Effector memory CD8-positive, alpha-beta T cell (primary cell): ENCODE measurements around the gene CYP4F2.
"Not testable (repeated sequence)": the region's sequence is repeated elsewhere in the genome, so short reads cannot be mapped to it uniquely, and the experiment has no call there.

Experiments
- ATAC-seq: fragments of 150-1000 bp; cut with Tn5 transposase; replicated peaks from 2 replicates; pipeline ENCODE4 v1.10.0; 2021; ENCODE audit warnings: mild to moderate bottlenecking, moderate library complexity
- DNase-seq, 3 experiments: peaks; one replicate each; pipeline ENCODE4 v3.0.0; 2021
- H3K27ac Mint-ChIP-seq, 2 donors: one replicate each; pipeline ENCODE4 v1.8.0; 2022; ENCODE audit warnings: mild to moderate bottlenecking in 2 of 2, mixed read lengths in 2 of 2, moderate library complexity in 2 of 2
- H3K27me3 Mint-ChIP-seq, 2 donors: one replicate each; pipeline ENCODE4 v1.8.0; 2022; ENCODE audit warnings: mixed read lengths in 2 of 2
- H3K36me3 Mint-ChIP-seq: one replicate; pipeline ENCODE4 v1.8.0; 2022; ENCODE audit warnings: mild to moderate bottlenecking, moderate library complexity, mixed read lengths; ENCODE audit not compliant: insufficient read depth
- H3K4me1 Mint-ChIP-seq, 2 donors: one replicate each; pipeline ENCODE4 v1.8.0; 2022; ENCODE audit warnings: low read depth in 2 of 2, mixed read lengths in 2 of 2
- H3K4me3 Mint-ChIP-seq, 2 donors: one replicate each; pipeline ENCODE4 v1.8.0; 2022; ENCODE audit warnings: mild to moderate bottlenecking in 2 of 2, mixed read lengths in 2 of 2, moderate library complexity in 2 of 2
- H3K9me3 Mint-ChIP-seq, 2 donors: one replicate each; pipeline ENCODE4 v1.8.0; 2022; ENCODE audit warnings: mixed read lengths in 2 of 2

Gene CYP4F2

GRCh38 chr19:15919243-15919642 lies 21.4 kb upstream of the CYP4F2 start:
- H3K4me1 Mint-ChIP-seq, result no peaks in the 10 kb centered on the region
- H3K36me3 Mint-ChIP-seq, result no peaks in the 10 kb centered on the region
- H3K27me3 Mint-ChIP-seq, result peaks cover 66 to 71% of the 10 kb centered on the region in 2 donors
- ATAC-seq (no peak), DNase-seq (no peak)
- H3K27ac Mint-ChIP-seq, result no peak overlapping the region
- H3K4me3 Mint-ChIP-seq, result no peak overlapping the region
- peaks cover 0 to 2% of the 10 kb centered on the region in 2 donors for H3K9me3 Mint-ChIP-seq

- Mint-ChIP-seq H3K36me3 (peaks cover 3% of the 10 kb centered on the region), H3K27me3 (peaks cover 65 to 89% of the 10 kb centered on the region in 2 donors), H3K27ac (no peak overlapping the region), H3K4me3 (no peak overlapping the region), H3K9me3 (peaks cover 0 to 2% of the 10 kb centered on the region in 2 donors), H3K4me1 (peaks cover 0 to 3% of the 10 kb centered on the region in 2 donors)
- no peak for ATAC-seq
- DNase-seq, result no peak
Measured at GRCh38 chr19:15915109-15915508, 17.2 kb upstream of the CYP4F2 start.

- peaks cover 0 to 3% of the 10 kb centered on the region in 2 donors for H3K4me1 Mint-ChIP-seq
- ATAC-seq, result no peak
- no peak overlapping the region for H3K27ac Mint-ChIP-seq
- no peak for DNase-seq
- H3K9me3 Mint-ChIP-seq, result peaks cover 0 to 2% of the 10 kb centered on the region in 2 donors
- H3K27me3 Mint-ChIP-seq, result peaks cover 70 to 81% of the 10 kb centered on the region in 2 donors
- peaks cover 3% of the 10 kb centered on the region for H3K36me3 Mint-ChIP-seq
- H3K4me3 Mint-ChIP-seq, result no peak overlapping the region
Measured at GRCh38 chr19:15913830-15914229, 16.0 kb upstream of the CYP4F2 start.

- H3K9me3 Mint-ChIP-seq, result peaks cover 0 to 2% of the 10 kb centered on the region in 2 donors
- ATAC-seq (no peak), DNase-seq (no peak)
- H3K4me3 Mint-ChIP-seq, result no peak overlapping the region
- H3K27ac Mint-ChIP-seq, result no peak overlapping the region
- peaks cover 0 to 3% of the 10 kb centered on the region in 2 donors for H3K4me1 Mint-ChIP-seq
- H3K27me3 Mint-ChIP-seq, result peaks cover 70 to 79% of the 10 kb centered on the region in 2 donors
- H3K36me3 Mint-ChIP-seq, result peaks cover 3% of the 10 kb centered on the region
Measured at GRCh38 chr19:15913384-15913783, 15.5 kb upstream of the CYP4F2 start.

- peak overlapping the region in 1 of 2 donors; percentile 24 for H3K4me3 Mint-ChIP-seq
- H3K4me1 Mint-ChIP-seq, result peaks cover 0 to 3% of the 10 kb centered on the region in 2 donors
- peaks cover 0 to 2% of the 10 kb centered on the region in 2 donors for H3K9me3 Mint-ChIP-seq
- DNase-seq, result no peak
- no peak for ATAC-seq
- H3K27ac Mint-ChIP-seq, result no peak overlapping the region
- peaks cover 66 to 74% of the 10 kb centered on the region in 2 donors for H3K27me3 Mint-ChIP-seq
- H3K36me3 Mint-ChIP-seq, result peaks cover 3% of the 10 kb centered on the region
Measured at GRCh38 chr19:15911599-15912235, 13.8 kb upstream of the CYP4F2 start.

GRCh38 chr19:15905026-15905425 lies 7.2 kb upstream of the CYP4F2 start:
- no peak overlapping the region for H3K4me3 Mint-ChIP-seq
- no peak for DNase-seq
- no peak overlapping the region for H3K27ac Mint-ChIP-seq
- H3K9me3 Mint-ChIP-seq, result peaks cover 0 to 1% of the 10 kb centered on the region in 2 donors
- no peaks in the 10 kb centered on the region for H3K36me3 Mint-ChIP-seq
- H3K27me3 Mint-ChIP-seq, result peaks cover 62 to 68% of the 10 kb centered on the region in 2 donors
- ATAC-seq, result no peak
- peaks cover 0 to 2% of the 10 kb centered on the region in 2 donors for H3K4me1 Mint-ChIP-seq

- not testable (repeated sequence) for H3K4me1 Mint-ChIP-seq, H3K27ac Mint-ChIP-seq, H3K9me3 Mint-ChIP-seq, H3K36me3 Mint-ChIP-seq, DNase-seq, H3K4me3 Mint-ChIP-seq, ATAC-seq
- H3K27me3 Mint-ChIP-seq, result peaks cover 63 to 70% of the 10 kb centered on the region in 2 donors
Measured at GRCh38 chr19:15902898-15903297, 5.0 kb upstream of the CYP4F2 start.

- DNase-seq (no peak), ATAC-seq (no peak)
- peaks cover 0 to 2% of the 10 kb centered on the region in 2 donors for H3K4me1 Mint-ChIP-seq
- H3K9me3 Mint-ChIP-seq, result peaks cover 0 to 1% of the 10 kb centered on the region in 2 donors
- no peak overlapping the region for H3K4me3 Mint-ChIP-seq
- no peaks in the 10 kb centered on the region for H3K36me3 Mint-ChIP-seq
- H3K27ac Mint-ChIP-seq, result no peak overlapping the region
- peaks cover 61 to 65% of the 10 kb centered on the region in 2 donors for H3K27me3 Mint-ChIP-seq
Measured at GRCh38 chr19:15902254-15902653, 4.4 kb upstream of the CYP4F2 start.

GRCh38 chr19:15900504-15900903 lies 2.6 kb upstream of the CYP4F2 start:
- peak overlapping the region; percentile 54 to 70 for H3K4me3 Mint-ChIP-seq

GRCh38 chr19:15900032-15900431 lies 2.2 kb upstream of the CYP4F2 start:
- H3K27me3 Mint-ChIP-seq, result peaks cover 52 to 55% of the 10 kb centered on the region in 2 donors
- DNase-seq, H3K4me1 Mint-ChIP-seq, H3K27ac Mint-ChIP-seq, H3K9me3 Mint-ChIP-seq, H3K36me3 Mint-ChIP-seq, ATAC-seq: not testable (repeated sequence)
- H3K4me3 Mint-ChIP-seq, result peak overlapping the region; percentile 54 to 70

More at GRCh38 chr19:15900504-15900903, 2.6 kb upstream of the CYP4F2 start:
- Mint-ChIP-seq H3K27me3 (peaks cover 57 to 60% of the 10 kb centered on the region in 2 donors), H3K9me3 (peaks cover 0 to 1% of the 10 kb centered on the region in 2 donors), H3K27ac (no peak overlapping the region), H3K4me1 (peaks cover 0 to 2% of the 10 kb centered on the region in 2 donors), H3K36me3 (no peaks in the 10 kb centered on the region)
- DNase-seq, result no peak
- ATAC-seq, result no peak

GRCh38 chr19:15899561-15899960 lies 1.7 kb upstream of the CYP4F2 start:
- H3K4me1 Mint-ChIP-seq, H3K36me3 Mint-ChIP-seq, H3K27ac Mint-ChIP-seq, DNase-seq, H3K9me3 Mint-ChIP-seq, H3K4me3 Mint-ChIP-seq, ATAC-seq: not testable (repeated sequence)
- H3K27me3 Mint-ChIP-seq, result peaks cover 48 to 51% of the 10 kb centered on the region in 2 donors

GRCh38 chr19:15897026-15897737 lies 692 bp downstream of the CYP4F2 start:
- Mint-ChIP-seq H3K4me1 (peaks cover 0 to 2% of the 10 kb centered on the region in 2 donors), H3K4me3 (no peak overlapping the region), H3K27ac (no peak overlapping the region), H3K36me3 (no peaks in the 10 kb centered on the region), H3K9me3 (no peaks in the 10 kb centered on the region), H3K27me3 (peaks cover 35 to 36% of the 10 kb centered on the region in 2 donors)
- ATAC-seq, result no peak
- no peak for DNase-seq

- no peak overlapping the region for H3K4me3 Mint-ChIP-seq
- H3K9me3 Mint-ChIP-seq, result no peaks in the 10 kb centered on the region
- peaks cover 23 to 24% of the 10 kb centered on the region in 2 donors for H3K27me3 Mint-ChIP-seq
- DNase-seq (no peak), ATAC-seq (no peak)
- H3K4me1 Mint-ChIP-seq, result peaks cover 0 to 2% of the 10 kb centered on the region in 2 donors
- H3K27ac Mint-ChIP-seq, result no peak overlapping the region
- H3K36me3 Mint-ChIP-seq, result no peaks in the 10 kb centered on the region
Measured at GRCh38 chr19:15895876-15896430, 1.9 kb downstream of the CYP4F2 start.
